GM18858 (cell line): ENCODE results near the gene CRYBG1.
"Not testable (repeated sequence)": the region's sequence is repeated elsewhere in the genome, so short reads cannot be mapped to it uniquely, and the experiment has no call there.

Source experiments
- ATAC-seq: cut with Tn5 transposase; IDR thresholded peaks from one replicate; pipeline ENCODE4 v1.9.1; 2021; ENCODE audit not compliant: unreplicated experiment

Gene CRYBG1

GRCh38 chr6:106495014-106495413 is 134.5 kb downstream of the CRYBG1 start:
- no peak for ATAC-seq

GRCh38 chr6:106496823-106497222 is 136.3 kb downstream of the CRYBG1 start:
- ATAC-seq, result no peak

GRCh38 chr6:106501960-106502371 is 141.4 kb downstream of the CRYBG1 start:
- no peak for ATAC-seq

GRCh38 chr6:106502559-106502958 is 142.0 kb downstream of the CRYBG1 start:
- ATAC-seq, result no peak

GRCh38 chr6:106508277-106508676 is 147.8 kb downstream of the CRYBG1 start:
- no peak for ATAC-seq

GRCh38 chr6:106508834-106509233 is 148.3 kb downstream of the CRYBG1 start:
- ATAC-seq, result no peak

GRCh38 chr6:106509420-106510089 is 149.0 kb downstream of the CRYBG1 start:
- no peak for ATAC-seq

- ATAC-seq, result peak; percentile 22
Measured at GRCh38 chr6:106510090-106510970, 149.8 kb downstream of the CRYBG1 start.

- peak; percentile 8 for ATAC-seq
Measured at GRCh38 chr6:106511288-106512047, 151.0 kb downstream of the CRYBG1 start.

GRCh38 chr6:106512048-106512967 is 151.8 kb downstream of the CRYBG1 start:
- ATAC-seq, result peak; percentile 45

GRCh38 chr6:106512968-106513574 is 152.6 kb downstream of the CRYBG1 start:
- ATAC-seq, result no peak

GRCh38 chr6:106513808-106514582 is 153.5 kb downstream of the CRYBG1 start:
- no peak for ATAC-seq

GRCh38 chr6:106514583-106514885 is 154.0 kb downstream of the CRYBG1 start:
- ATAC-seq, result no peak

- not testable (repeated sequence) for ATAC-seq
Measured at GRCh38 chr6:106515582-106515981, 155.1 kb downstream of the CRYBG1 start.

GRCh38 chr6:106516616-106517015 is 156.1 kb downstream of the CRYBG1 start:
- no peak for ATAC-seq

GRCh38 chr6:106517706-106518105 is 157.2 kb downstream of the CRYBG1 start:
- no peak for ATAC-seq

- no peak for ATAC-seq
Measured at GRCh38 chr6:106518748-106519147, 158.2 kb downstream of the CRYBG1 start.

- peak; percentile 40 for ATAC-seq
Measured at GRCh38 chr6:106519460-106520394, 159.2 kb downstream of the CRYBG1 start.
